ENCODE measurements around the gene KIF26A. TPM values are rescaled to one million over a fixed set of nuclear protein-coding genes. Genes with fewer than 3 reads are reported as not detected.
A peak's percentile ranks its signal among the peaks of the same experiment; 100 is the strongest.

The KIF26A gene
- total and polyA plus RNA-seq, 2 experiments from 2014 or later = 3.5 to 5.0 TPM

GRCh38 chr14:104179564-104180129 lies 41.3 kb downstream of the KIF26A start:
- H3K4me1 ChIP-seq (ENCODE audit: insufficient read depth) = peaks cover 5% of the 10 kb centered on the region
- TF ChIP-seq EZH2 (IDR thresholded peaks at IDR 0.05; ENCODE audit: borderline replicate concordance) = no peak
- no peak for TF ChIP-seq EZH2phosphoT487 (IDR thresholded peaks at IDR 0.05; ENCODE audit: low read depth, severe bottlenecking, unreplicated experiment)
- no peak for TF ChIP-seq CTCF (IDR thresholded peaks at IDR 0.05; ENCODE audit: poor library complexity)
- H3K9me2 ChIP-seq (replicated peaks; ENCODE audit: insufficient read depth) = no peaks in the 10 kb centered on the region
- no peaks in the 10 kb centered on the region for H3K79me2 ChIP-seq
- 95% methylated on average over 28 of the region's 42 CpGs for WGBS (ENCODE audit: low lambda C conversion rate, missing lambda C conversion rate)
- H2AFZ ChIP-seq = no peak overlapping the region
- no peaks in the 10 kb centered on the region for H3K27me3 ChIP-seq
- no peaks in the 10 kb centered on the region for H4K20me1 ChIP-seq (ENCODE audit: insufficient read depth, poor library complexity, severe bottlenecking)
- no peaks in the 10 kb centered on the region for H3K9me3 ChIP-seq (ENCODE audit: low read depth)
- DNase-seq (ENCODE audit: low spot score) = no peak
- no peak overlapping the region for H3K4me3 ChIP-seq
- no peak overlapping the region for H3K4me2 ChIP-seq
- H3K27ac ChIP-seq = no peak overlapping the region
- no peaks in the 10 kb centered on the region for H3K36me3 ChIP-seq (replicated peaks; ENCODE audit: insufficient read depth, low read depth)

GRCh38 chr14:104180561-104181165 lies 42.3 kb downstream of the KIF26A start:
- no peaks in the 10 kb centered on the region for H3K9me3 ChIP-seq (ENCODE audit: low read depth)
- no peak overlapping the region for H3K27ac ChIP-seq
- H3K4me3 ChIP-seq = no peak overlapping the region
- H4K20me1 ChIP-seq (ENCODE audit: insufficient read depth, poor library complexity, severe bottlenecking) = no peaks in the 10 kb centered on the region
- TF ChIP-seq CTCF (IDR thresholded peaks at IDR 0.05; ENCODE audit: poor library complexity) (no peak), EZH2phosphoT487 (IDR thresholded peaks at IDR 0.05; ENCODE audit: low read depth, severe bottlenecking, unreplicated experiment) (no peak), EZH2 (IDR thresholded peaks at IDR 0.05; ENCODE audit: borderline replicate concordance) (no peak)
- WGBS (ENCODE audit: low lambda C conversion rate, missing lambda C conversion rate) = 90% methylated on average over 23 of the region's 26 CpGs
- no peak overlapping the region for H2AFZ ChIP-seq
- H3K4me1 ChIP-seq (ENCODE audit: insufficient read depth) = peaks cover 5% of the 10 kb centered on the region
- no peaks in the 10 kb centered on the region for H3K27me3 ChIP-seq
- H3K79me2 ChIP-seq = no peaks in the 10 kb centered on the region
- H3K36me3 ChIP-seq (replicated peaks; ENCODE audit: insufficient read depth, low read depth) = no peaks in the 10 kb centered on the region
- DNase-seq (ENCODE audit: low spot score) = no peak
- no peak overlapping the region for H3K4me2 ChIP-seq
- H3K9me2 ChIP-seq (replicated peaks; ENCODE audit: insufficient read depth) = no peaks in the 10 kb centered on the region

- Histone ChIP-seq H3K27ac (no peak overlapping the region), H3K79me2 (no peaks in the 10 kb centered on the region), H2AFZ (no peak overlapping the region), H3K4me3 (no peak overlapping the region), H4K20me1 (ENCODE audit: insufficient read depth, poor library complexity, severe bottlenecking) (no peaks in the 10 kb centered on the region), H3K36me3 (replicated peaks; ENCODE audit: insufficient read depth, low read depth) (no peaks in the 10 kb centered on the region), H3K9me2 (replicated peaks; ENCODE audit: insufficient read depth) (no peaks in the 10 kb centered on the region), H3K27me3 (no peaks in the 10 kb centered on the region), H3K9me3 (ENCODE audit: low read depth) (no peaks in the 10 kb centered on the region), H3K4me2 (no peak overlapping the region), H3K4me1 (ENCODE audit: insufficient read depth) (peaks cover 5% of the 10 kb centered on the region)
- TF ChIP-seq EZH2 (IDR thresholded peaks at IDR 0.05; ENCODE audit: borderline replicate concordance) = no peak
- TF ChIP-seq CTCF (IDR thresholded peaks at IDR 0.05; ENCODE audit: poor library complexity) = no peak
- TF ChIP-seq EZH2phosphoT487 (IDR thresholded peaks at IDR 0.05; ENCODE audit: low read depth, severe bottlenecking, unreplicated experiment) = no peak
- DNase-seq (ENCODE audit: low spot score) = peak; percentile 49
- 73% methylated on average over 20 of the region's 27 CpGs for WGBS (ENCODE audit: low lambda C conversion rate, missing lambda C conversion rate)
These were observed 43.6 kb downstream of the KIF26A start for GRCh38 chr14:104181761-104182530.

All from hepatocyte (in vitro differentiated cells).